ENCODE measurements around the gene SUSD5. TPM values are rescaled to one million over a fixed set of nuclear protein-coding genes. Genes with fewer than 3 reads are reported as not detected.

The SUSD5 gene
- total and polyA plus RNA-seq, 2 experiments from 2014 or later = 2.3 to 2.4 TPM

DNA sequence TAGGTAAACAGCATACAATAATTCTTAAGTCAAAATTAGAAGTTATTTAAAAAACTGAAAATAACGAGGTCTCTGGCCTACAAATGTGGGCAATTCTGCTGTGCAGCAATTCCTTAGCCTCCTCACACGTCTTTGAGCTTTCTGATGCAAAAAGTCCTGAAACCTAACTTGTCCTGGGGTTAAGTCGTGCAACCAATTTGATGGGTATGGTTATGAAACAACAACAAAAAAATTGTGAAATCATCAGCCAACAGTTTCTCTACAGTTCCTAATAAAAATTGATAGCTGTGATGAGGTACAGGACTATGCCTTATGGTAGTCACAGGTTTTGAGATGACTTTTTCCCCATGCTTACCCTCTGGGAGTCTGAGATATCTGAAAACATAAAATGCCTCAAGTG lies 115.1 kb downstream of the SUSD5 start:
- H4K20me1 ChIP-seq (ENCODE audit: insufficient read depth, poor library complexity, severe bottlenecking) = no peaks in the 10 kb centered on the region
- no peaks in the 10 kb centered on the region for H3K9me2 ChIP-seq (replicated peaks; ENCODE audit: insufficient read depth)
- H3K36me3 ChIP-seq (replicated peaks; ENCODE audit: insufficient read depth, low read depth) = no peaks in the 10 kb centered on the region
- H3K27ac ChIP-seq = no peak overlapping the region
- no peak for DNase-seq (ENCODE audit: low spot score)
- TF ChIP-seq EZH2phosphoT487 (IDR thresholded peaks at IDR 0.05; ENCODE audit: low read depth, severe bottlenecking, unreplicated experiment) (no peak), EZH2 (IDR thresholded peaks at IDR 0.05; ENCODE audit: borderline replicate concordance) (no peak)
- TF ChIP-seq, protein P1, sequence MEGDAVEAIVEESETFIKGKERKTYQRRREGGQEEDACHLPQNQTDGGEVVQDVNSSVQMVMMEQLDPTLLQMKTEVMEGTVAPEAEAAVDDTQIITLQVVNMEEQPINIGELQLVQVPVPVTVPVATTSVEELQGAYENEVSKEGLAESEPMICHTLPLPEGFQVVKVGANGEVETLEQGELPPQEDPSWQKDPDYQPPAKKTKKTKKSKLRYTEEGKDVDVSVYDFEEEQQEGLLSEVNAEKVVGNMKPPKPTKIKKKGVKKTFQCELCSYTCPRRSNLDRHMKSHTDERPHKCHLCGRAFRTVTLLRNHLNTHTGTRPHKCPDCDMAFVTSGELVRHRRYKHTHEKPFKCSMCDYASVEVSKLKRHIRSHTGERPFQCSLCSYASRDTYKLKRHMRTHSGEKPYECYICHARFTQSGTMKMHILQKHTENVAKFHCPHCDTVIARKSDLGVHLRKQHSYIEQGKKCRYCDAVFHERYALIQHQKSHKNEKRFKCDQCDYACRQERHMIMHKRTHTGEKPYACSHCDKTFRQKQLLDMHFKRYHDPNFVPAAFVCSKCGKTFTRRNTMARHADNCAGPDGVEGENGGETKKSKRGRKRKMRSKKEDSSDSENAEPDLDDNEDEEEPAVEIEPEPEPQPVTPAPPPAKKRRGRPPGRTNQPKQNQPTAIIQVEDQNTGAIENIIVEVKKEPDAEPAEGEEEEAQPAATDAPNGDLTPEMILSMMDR (IDR thresholded peaks at IDR 0.05; ENCODE audit: poor library complexity) = no peak
- H3K27me3 ChIP-seq = no peaks in the 10 kb centered on the region
- no peak overlapping the region for H2AFZ ChIP-seq
- H3K9me3 ChIP-seq (ENCODE audit: low read depth) = no peaks in the 10 kb centered on the region
- no peak overlapping the region for H3K4me2 ChIP-seq
- no peaks in the 10 kb centered on the region for H3K4me1 ChIP-seq (ENCODE audit: insufficient read depth)
- WGBS (ENCODE audit: low lambda C conversion rate, missing lambda C conversion rate) = 97% methylated on average over 3 of the region's 3 CpGs
- H3K79me2 ChIP-seq = no peaks in the 10 kb centered on the region
- H3K4me3 ChIP-seq = no peak overlapping the region

DNA sequence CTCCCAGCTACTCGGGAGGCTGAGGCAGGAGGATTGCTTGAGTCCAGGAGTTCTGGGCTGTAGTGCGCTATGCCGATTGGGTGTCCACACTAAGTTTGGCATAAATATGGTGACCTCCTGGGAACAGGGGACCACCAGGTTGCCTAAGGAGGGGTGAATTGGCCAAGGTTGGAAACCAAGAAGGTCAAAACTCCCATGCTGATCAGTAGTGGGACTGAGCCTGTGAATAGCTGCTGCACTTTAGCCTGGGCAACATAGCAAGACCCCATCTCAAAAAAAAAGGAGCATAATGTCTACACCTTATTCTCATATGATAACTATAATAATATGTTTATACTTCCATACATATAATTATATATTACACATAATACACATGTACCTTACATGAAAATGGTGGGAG lies 115.6 kb downstream of the SUSD5 start:
- H2AFZ ChIP-seq = no peak overlapping the region
- H3K27ac ChIP-seq = no peak overlapping the region
- no peak for TF ChIP-seq EZH2phosphoT487 (IDR thresholded peaks at IDR 0.05; ENCODE audit: low read depth, severe bottlenecking, unreplicated experiment)
- no peak for TF ChIP-seq EZH2 (IDR thresholded peaks at IDR 0.05; ENCODE audit: borderline replicate concordance)
- TF ChIP-seq, protein P1 (IDR thresholded peaks at IDR 0.05; ENCODE audit: poor library complexity) = no peak
- peaks cover 1% of the 10 kb centered on the region for H3K4me1 ChIP-seq (ENCODE audit: insufficient read depth)
- no peaks in the 10 kb centered on the region for H3K9me2 ChIP-seq (replicated peaks; ENCODE audit: insufficient read depth)
- no peak overlapping the region for H3K4me2 ChIP-seq
- H4K20me1 ChIP-seq (ENCODE audit: insufficient read depth, poor library complexity, severe bottlenecking) = no peaks in the 10 kb centered on the region
- no peak for DNase-seq (ENCODE audit: low spot score)
- H3K27me3 ChIP-seq = no peaks in the 10 kb centered on the region
- H3K79me2 ChIP-seq = no peaks in the 10 kb centered on the region
- H3K36me3 ChIP-seq (replicated peaks; ENCODE audit: insufficient read depth, low read depth) = no peaks in the 10 kb centered on the region
- 95% methylated on average over 3 of the region's 3 CpGs for WGBS (ENCODE audit: low lambda C conversion rate, missing lambda C conversion rate)
- no peak overlapping the region for H3K4me3 ChIP-seq
- no peaks in the 10 kb centered on the region for H3K9me3 ChIP-seq (ENCODE audit: low read depth)

DNA sequence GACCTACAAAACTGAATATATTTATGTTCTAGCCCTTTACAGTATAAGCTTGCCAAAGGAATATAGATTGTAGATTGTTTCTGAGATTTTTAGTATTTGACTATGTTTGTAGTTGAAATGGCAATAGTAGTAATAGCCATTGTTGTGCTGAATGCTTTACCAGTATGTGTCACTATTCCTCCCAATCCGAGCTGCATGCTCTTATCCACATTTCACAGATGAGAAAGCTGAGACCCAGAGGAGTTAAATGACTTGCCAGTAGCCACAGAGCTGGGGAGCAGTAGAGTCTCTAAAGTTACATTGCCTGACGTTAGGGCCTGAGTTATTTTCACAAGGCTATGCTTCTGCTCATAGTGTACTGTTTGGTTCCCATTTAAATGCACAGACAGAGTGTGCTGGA lies 118.4 kb downstream of the SUSD5 start:
- 87% methylated on average over 2 of the region's 2 CpGs for WGBS (ENCODE audit: low lambda C conversion rate, missing lambda C conversion rate)
- Histone ChIP-seq H3K4me1 (ENCODE audit: insufficient read depth) (peaks cover 5% of the 10 kb centered on the region), H3K36me3 (replicated peaks; ENCODE audit: insufficient read depth, low read depth) (no peaks in the 10 kb centered on the region), H3K4me3 (no peak overlapping the region), H3K27me3 (no peaks in the 10 kb centered on the region), H3K79me2 (peaks cover 11% of the 10 kb centered on the region), H4K20me1 (ENCODE audit: insufficient read depth, poor library complexity, severe bottlenecking) (peaks cover 7% of the 10 kb centered on the region), H3K4me2 (no peak overlapping the region), H2AFZ (no peak overlapping the region), H3K27ac (no peak overlapping the region), H3K9me2 (replicated peaks; ENCODE audit: insufficient read depth) (no peaks in the 10 kb centered on the region), H3K9me3 (ENCODE audit: low read depth) (no peaks in the 10 kb centered on the region)
- TF ChIP-seq, protein P1 (IDR thresholded peaks at IDR 0.05; ENCODE audit: poor library complexity) = no peak
- no peak for TF ChIP-seq EZH2phosphoT487 (IDR thresholded peaks at IDR 0.05; ENCODE audit: low read depth, severe bottlenecking, unreplicated experiment)
- no peak for TF ChIP-seq EZH2 (IDR thresholded peaks at IDR 0.05; ENCODE audit: borderline replicate concordance)
- no peak for DNase-seq (ENCODE audit: low spot score)

Small RNA genes within 50 kb of the gene (small RNA-seq; reads per million reads assigned to genes)
- gene AC123900.1 = not detected
- not detected for gene RN7SL296P

Other genes starting within 250 kb of the SUSD5 start
- 174 and 251 TPM in 2 replicates for gene GLB1, start 121.7 kb downstream of the SUSD5 start, total RNA-seq
- gene GLB1, start 121.7 kb downstream of the SUSD5 start, polyA plus RNA-seq = 163 and 176 TPM in 2 replicates
- 3.3 and 3.7 TPM in 2 replicates for gene TMPPE, start 121.7 kb downstream of the SUSD5 start, total RNA-seq
- gene TMPPE, start 121.7 kb downstream of the SUSD5 start, polyA plus RNA-seq = 1.1 and 1.4 TPM in 2 replicates
- 178 and 201 TPM in 2 replicates for gene CRTAP, start 104.8 kb downstream of the SUSD5 start, total RNA-seq
- gene CRTAP, start 104.8 kb downstream of the SUSD5 start, polyA plus RNA-seq = 125 and 127 TPM in 2 replicates
- 11.7 and 15.6 TPM in 2 replicates for gene FBXL2, start 58.6 kb upstream of the SUSD5 start, total RNA-seq
- 15.7 and 18.7 TPM in 2 replicates for gene FBXL2, start 58.6 kb upstream of the SUSD5 start, polyA plus RNA-seq
- 47.8 and 50.3 TPM in 2 replicates for gene UBP1, start 221.6 kb upstream of the SUSD5 start, total RNA-seq
- gene UBP1, start 221.6 kb upstream of the SUSD5 start, polyA plus RNA-seq = 32.7 and 33.5 TPM in 2 replicates